WTC11 (cell line): ENCODE measurements around the gene IL36RN. TPM values are rescaled to one million over a fixed set of nuclear protein-coding genes. Genes with fewer than 3 reads are reported as not detected.

ENCODE experiments used
- ATAC-seq: fragments of 200-7000 bp; cut with Tn5 transposase; 2 replicates; pipeline ENCODE4 v1.10.0; 2021; ENCODE audit warnings: mild to moderate bottlenecking, moderate library complexity
- CTCF ChIA-PET: fragments of 300-600 bp; sonication (Branson Sonifier 250); formaldehyde crosslinking; loops from one replicate; lab custom pipeline; 2021; ENCODE audit warnings: antibody characterized with exemption; lab: Charles Lee
- POLR2A ChIA-PET: fragments of 350-600 bp; sonication (Branson Sonifier 250); formaldehyde crosslinking; loops from one replicate; lab custom pipeline; 2021; ENCODE audit warnings: antibody characterized with exemption; lab: Charles Lee
- DNase-seq: peaks from one replicate; pipeline ENCODE4 v3.0.0; 2021; ENCODE audit warnings: low spot score
- H3K27ac Mint-ChIP-seq: 2 replicates; pipeline ENCODE4 v1.8.0; 2021; ENCODE audit warnings: mixed read lengths
- H3K27me3 Mint-ChIP-seq: 2 replicates; pipeline ENCODE4 v1.8.0; 2021; ENCODE audit warnings: low read depth, mild to moderate bottlenecking, moderate library complexity, mixed read lengths
- H3K36me3 Mint-ChIP-seq: 2 replicates; pipeline ENCODE4 v1.8.0; 2021; ENCODE audit warnings: mixed read lengths
- H3K4me1 Mint-ChIP-seq: 2 replicates; pipeline ENCODE4 v1.8.0; 2022; ENCODE audit warnings: mixed read lengths
- H3K4me3 Mint-ChIP-seq: 2 replicates; pipeline ENCODE4 v1.8.0; 2021; ENCODE audit warnings: mild to moderate bottlenecking, moderate library complexity, mixed read lengths
- H3K9me3 Mint-ChIP-seq: 2 replicates; pipeline ENCODE4 v1.8.0; 2021; ENCODE audit warnings: mixed read lengths
- ATF3 ChIP-seq: sonication (generic); formaldehyde crosslinking; conservative IDR thresholded peaks from 2 replicates; pipeline ENCODE4 v1.8.1; 2022; ENCODE audit warnings: mild to moderate bottlenecking, missing genetic modification reagents
- CDX4 ChIP-seq: fragments of 250-450 bp; sonication (Bioruptor Pico); IDR thresholded peaks from 2 replicates; pipeline ENCODE4 v1.9.0; 2021; ENCODE audit warnings: moderate library complexity, mild to moderate bottlenecking, inconsistent platforms, borderline replicate concordance
- CREM ChIP-seq: sonication (generic); formaldehyde crosslinking; IDR thresholded peaks from 2 replicates; pipeline ENCODE4 v1.8.1; 2022; ENCODE audit warnings: mild to moderate bottlenecking, missing genetic modification reagents, moderate library complexity
- FOXK1 ChIP-seq: sonication (generic); formaldehyde crosslinking; IDR thresholded peaks from 2 replicates; pipeline ENCODE4 v1.8.0; 2022; ENCODE audit warnings: mild to moderate bottlenecking, moderate library complexity, missing genetic modification reagents
- JAZF1 ChIP-seq: fragments of 250-450 bp; sonication (Bioruptor Pico); IDR thresholded peaks from 2 replicates; pipeline ENCODE4 v1.9.0; 2021; ENCODE audit warnings: moderate library complexity, mild to moderate bottlenecking, inconsistent platforms
- JUN ChIP-seq: sonication (generic); formaldehyde crosslinking; IDR thresholded peaks from 2 replicates; pipeline ENCODE4 v1.8.0; 2023; ENCODE audit warnings: mild to moderate bottlenecking, missing genetic modification reagents
- KAT7 ChIP-seq: sonication (generic); formaldehyde crosslinking; IDR thresholded peaks from 2 replicates; pipeline ENCODE4 v1.8.1; 2023; ENCODE audit warnings: missing genetic modification reagents, mild to moderate bottlenecking, borderline replicate concordance
- MYBL2 ChIP-seq: sonication (generic); formaldehyde crosslinking; IDR thresholded peaks from 2 replicates; pipeline ENCODE4 v1.8.1; 2023; ENCODE audit warnings: mild to moderate bottlenecking, moderate library complexity, missing genetic modification reagents
- ZMAT4 ChIP-seq: fragments of 250-450 bp; sonication (Bioruptor Pico); IDR thresholded peaks from 2 replicates; pipeline ENCODE4 v1.9.0; 2021; ENCODE audit warnings: mild to moderate bottlenecking
- ZNF281 ChIP-seq: sonication (generic); formaldehyde crosslinking; IDR thresholded peaks from 2 replicates; pipeline ENCODE4 v1.8.0; 2023; ENCODE audit warnings: mild to moderate bottlenecking, missing genetic modification reagents
- ZNF671 ChIP-seq: fragments of 250-450 bp; sonication (Bioruptor Pico); IDR thresholded peaks from 2 replicates; pipeline ENCODE4 v1.8.0; 2021; ENCODE audit warnings: mild to moderate bottlenecking
- total RNA-seq: library from RNA; stranded (reverse); gene quantifications from 3 replicates; pipeline ENCODE4 v1.2.3, GENCODE V29; 2021
- TF ChIP-seq, protein P1 (sequence below): sonication (generic); formaldehyde crosslinking; IDR thresholded peaks from 2 replicates; pipeline ENCODE4 v1.8.1; 2023; ENCODE audit warnings: mild to moderate bottlenecking, missing genetic modification reagents
- TF ChIP-seq, protein P2 (sequence below): sonication (generic); formaldehyde crosslinking; IDR thresholded peaks from 2 replicates; pipeline ENCODE4 v1.8.0; 2022; ENCODE audit warnings: mild to moderate bottlenecking, missing genetic modification reagents
- TF ChIP-seq, protein P3 (sequence below): sonication (generic); formaldehyde crosslinking; IDR thresholded peaks from 2 replicates; pipeline ENCODE4 v1.8.1; 2022; ENCODE audit warnings: mild to moderate bottlenecking, moderate library complexity, missing genetic modification reagents
- TF ChIP-seq, protein P4 (sequence below): sonication (generic); formaldehyde crosslinking; IDR thresholded peaks from 2 replicates; pipeline ENCODE4 v1.8.0; 2022; ENCODE audit warnings: mild to moderate bottlenecking, missing genetic modification reagents
- TF ChIP-seq, protein P5 (sequence below): sonication (generic); formaldehyde crosslinking; IDR thresholded peaks from 2 replicates; pipeline ENCODE4 v1.8.1; 2022; ENCODE audit warnings: mild to moderate bottlenecking, missing genetic modification reagents, moderate library complexity, borderline replicate concordance
- TF ChIP-seq, protein P6 (sequence below): sonication (generic); formaldehyde crosslinking; IDR thresholded peaks from 2 replicates; pipeline ENCODE4 v1.8.1; 2022; ENCODE audit warnings: missing genetic modification reagents, borderline replicate concordance
- TF ChIP-seq, protein P7 (sequence below): sonication (generic); formaldehyde crosslinking; IDR thresholded peaks from 2 replicates; pipeline ENCODE4 v1.8.1; 2023; ENCODE audit warnings: mild to moderate bottlenecking, missing genetic modification reagents, moderate library complexity

The IL36RN gene
- total RNA-seq, 1 experiment from 2014 or later, result not detected

GRCh38 chr2:113012436-113013335 is 46.3 kb upstream of the IL36RN start (continued):
- TF ChIP-seq ZNF281 (CRISPR knock-in tag) (no peak), ZMAT4 (CRISPR knock-in tag) (no peak), CREM (CRISPR knock-in tag) (no peak), MYBL2 (CRISPR knock-in tag) (no peak), JAZF1 (no peak), FOXK1 (no peak)
- TF ChIP-seq, protein P1, sequence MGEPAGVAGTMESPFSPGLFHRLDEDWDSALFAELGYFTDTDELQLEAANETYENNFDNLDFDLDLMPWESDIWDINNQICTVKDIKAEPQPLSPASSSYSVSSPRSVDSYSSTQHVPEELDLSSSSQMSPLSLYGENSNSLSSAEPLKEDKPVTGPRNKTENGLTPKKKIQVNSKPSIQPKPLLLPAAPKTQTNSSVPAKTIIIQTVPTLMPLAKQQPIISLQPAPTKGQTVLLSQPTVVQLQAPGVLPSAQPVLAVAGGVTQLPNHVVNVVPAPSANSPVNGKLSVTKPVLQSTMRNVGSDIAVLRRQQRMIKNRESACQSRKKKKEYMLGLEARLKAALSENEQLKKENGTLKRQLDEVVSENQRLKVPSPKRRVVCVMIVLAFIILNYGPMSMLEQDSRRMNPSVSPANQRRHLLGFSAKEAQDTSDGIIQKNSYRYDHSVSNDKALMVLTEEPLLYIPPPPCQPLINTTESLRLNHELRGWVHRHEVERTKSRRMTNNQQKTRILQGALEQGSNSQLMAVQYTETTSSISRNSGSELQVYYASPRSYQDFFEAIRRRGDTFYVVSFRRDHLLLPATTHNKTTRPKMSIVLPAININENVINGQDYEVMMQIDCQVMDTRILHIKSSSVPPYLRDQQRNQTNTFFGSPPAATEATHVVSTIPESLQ (CRISPR knock-in tag), result no peak
- TF ChIP-seq, protein P2, sequence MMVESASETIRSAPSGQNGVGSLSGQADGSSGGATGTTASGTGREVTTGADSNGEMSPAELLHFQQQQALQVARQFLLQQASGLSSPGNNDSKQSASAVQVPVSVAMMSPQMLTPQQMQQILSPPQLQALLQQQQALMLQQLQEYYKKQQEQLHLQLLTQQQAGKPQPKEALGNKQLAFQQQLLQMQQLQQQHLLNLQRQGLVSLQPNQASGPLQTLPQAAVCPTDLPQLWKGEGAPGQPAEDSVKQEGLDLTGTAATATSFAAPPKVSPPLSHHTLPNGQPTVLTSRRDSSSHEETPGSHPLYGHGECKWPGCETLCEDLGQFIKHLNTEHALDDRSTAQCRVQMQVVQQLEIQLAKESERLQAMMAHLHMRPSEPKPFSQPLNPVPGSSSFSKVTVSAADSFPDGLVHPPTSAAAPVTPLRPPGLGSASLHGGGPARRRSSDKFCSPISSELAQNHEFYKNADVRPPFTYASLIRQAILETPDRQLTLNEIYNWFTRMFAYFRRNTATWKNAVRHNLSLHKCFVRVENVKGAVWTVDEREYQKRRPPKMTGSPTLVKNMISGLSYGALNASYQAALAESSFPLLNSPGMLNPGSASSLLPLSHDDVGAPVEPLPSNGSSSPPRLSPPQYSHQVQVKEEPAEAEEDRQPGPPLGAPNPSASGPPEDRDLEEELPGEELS (CRISPR knock-in tag), result no peak
- TF ChIP-seq, protein P3, sequence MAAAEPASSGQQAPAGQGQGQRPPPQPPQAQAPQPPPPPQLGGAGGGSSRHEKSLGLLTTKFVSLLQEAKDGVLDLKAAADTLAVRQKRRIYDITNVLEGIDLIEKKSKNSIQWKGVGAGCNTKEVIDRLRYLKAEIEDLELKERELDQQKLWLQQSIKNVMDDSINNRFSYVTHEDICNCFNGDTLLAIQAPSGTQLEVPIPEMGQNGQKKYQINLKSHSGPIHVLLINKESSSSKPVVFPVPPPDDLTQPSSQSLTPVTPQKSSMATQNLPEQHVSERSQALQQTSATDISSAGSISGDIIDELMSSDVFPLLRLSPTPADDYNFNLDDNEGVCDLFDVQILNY (CRISPR knock-in tag), result no peak
- TF ChIP-seq, protein P4, sequence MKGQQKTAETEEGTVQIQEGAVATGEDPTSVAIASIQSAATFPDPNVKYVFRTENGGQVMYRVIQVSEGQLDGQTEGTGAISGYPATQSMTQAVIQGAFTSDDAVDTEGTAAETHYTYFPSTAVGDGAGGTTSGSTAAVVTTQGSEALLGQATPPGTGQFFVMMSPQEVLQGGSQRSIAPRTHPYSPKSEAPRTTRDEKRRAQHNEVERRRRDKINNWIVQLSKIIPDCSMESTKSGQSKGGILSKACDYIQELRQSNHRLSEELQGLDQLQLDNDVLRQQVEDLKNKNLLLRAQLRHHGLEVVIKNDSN (CRISPR knock-in tag), result no peak
- TF ChIP-seq, protein P5, sequence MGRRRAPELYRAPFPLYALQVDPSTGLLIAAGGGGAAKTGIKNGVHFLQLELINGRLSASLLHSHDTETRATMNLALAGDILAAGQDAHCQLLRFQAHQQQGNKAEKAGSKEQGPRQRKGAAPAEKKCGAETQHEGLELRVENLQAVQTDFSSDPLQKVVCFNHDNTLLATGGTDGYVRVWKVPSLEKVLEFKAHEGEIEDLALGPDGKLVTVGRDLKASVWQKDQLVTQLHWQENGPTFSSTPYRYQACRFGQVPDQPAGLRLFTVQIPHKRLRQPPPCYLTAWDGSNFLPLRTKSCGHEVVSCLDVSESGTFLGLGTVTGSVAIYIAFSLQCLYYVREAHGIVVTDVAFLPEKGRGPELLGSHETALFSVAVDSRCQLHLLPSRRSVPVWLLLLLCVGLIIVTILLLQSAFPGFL (CRISPR knock-in tag), result no peak

GRCh38 chr2:113013336-113013661 is 45.7 kb upstream of the IL36RN start:
- DNase-seq (no peak), ATAC-seq (no peak)
- CTCF ChIA-PET, result no interaction called here
- no peak overlapping the region for H3K27ac Mint-ChIP-seq
- H3K36me3 Mint-ChIP-seq, result no peaks in the 10 kb centered on the region; the same call in 1 of the 2 replicates
- peaks cover 42% of the 10 kb centered on the region for H3K27me3 Mint-ChIP-seq
- H3K4me1 Mint-ChIP-seq, result no peaks in the 10 kb centered on the region
- POLR2A ChIA-PET, result no interaction called here
- no peak overlapping the region for H3K4me3 Mint-ChIP-seq
- peaks cover 39% of the 10 kb centered on the region for H3K9me3 Mint-ChIP-seq
- TF ChIP-seq KAT7 (CRISPR knock-in tag), result no peak
- no peak for TF ChIP-seq JUN
- no peak for TF ChIP-seq ATF3 (CRISPR knock-in tag)
- TF ChIP-seq, protein P6, sequence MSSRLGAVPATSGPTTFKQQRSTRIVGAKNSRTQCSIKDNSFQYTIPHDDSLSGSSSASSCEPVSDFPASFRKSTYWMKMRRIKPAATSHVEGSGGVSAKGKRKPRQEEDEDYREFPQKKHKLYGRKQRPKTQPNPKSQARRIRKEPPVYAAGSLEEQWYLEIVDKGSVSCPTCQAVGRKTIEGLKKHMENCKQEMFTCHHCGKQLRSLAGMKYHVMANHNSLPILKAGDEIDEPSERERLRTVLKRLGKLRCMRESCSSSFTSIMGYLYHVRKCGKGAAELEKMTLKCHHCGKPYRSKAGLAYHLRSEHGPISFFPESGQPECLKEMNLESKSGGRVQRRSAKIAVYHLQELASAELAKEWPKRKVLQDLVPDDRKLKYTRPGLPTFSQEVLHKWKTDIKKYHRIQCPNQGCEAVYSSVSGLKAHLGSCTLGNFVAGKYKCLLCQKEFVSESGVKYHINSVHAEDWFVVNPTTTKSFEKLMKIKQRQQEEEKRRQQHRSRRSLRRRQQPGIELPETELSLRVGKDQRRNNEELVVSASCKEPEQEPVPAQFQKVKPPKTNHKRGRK (CRISPR knock-in tag), result no peak
- TF ChIP-seq CDX4 (CRISPR knock-in tag), result no peak
- TF ChIP-seq ZNF671 (CRISPR knock-in tag), result no peak
- TF ChIP-seq, protein P7, sequence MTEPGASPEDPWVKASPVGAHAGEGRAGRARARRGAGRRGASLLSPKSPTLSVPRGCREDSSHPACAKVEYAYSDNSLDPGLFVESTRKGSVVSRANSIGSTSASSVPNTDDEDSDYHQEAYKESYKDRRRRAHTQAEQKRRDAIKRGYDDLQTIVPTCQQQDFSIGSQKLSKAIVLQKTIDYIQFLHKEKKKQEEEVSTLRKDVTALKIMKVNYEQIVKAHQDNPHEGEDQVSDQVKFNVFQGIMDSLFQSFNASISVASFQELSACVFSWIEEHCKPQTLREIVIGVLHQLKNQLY (CRISPR knock-in tag), result no peak
- TF ChIP-seq, protein P1 (CRISPR knock-in tag), result no peak
